HG02678 (cell line): ENCODE data around the gene FBLN1.
"Not testable (repeated sequence)": the region's sequence is repeated elsewhere in the genome, so short reads cannot be mapped to it uniquely, and the experiment has no call there.

ENCODE experiments used
- ATAC-seq: cut with Tn5 transposase; IDR thresholded peaks from one replicate; pipeline ENCODE4 v1.9.1; 2021; ENCODE audit warnings: mild to moderate bottlenecking, moderate library complexity; ENCODE audit not compliant: unreplicated experiment

Gene FBLN1

DNA sequence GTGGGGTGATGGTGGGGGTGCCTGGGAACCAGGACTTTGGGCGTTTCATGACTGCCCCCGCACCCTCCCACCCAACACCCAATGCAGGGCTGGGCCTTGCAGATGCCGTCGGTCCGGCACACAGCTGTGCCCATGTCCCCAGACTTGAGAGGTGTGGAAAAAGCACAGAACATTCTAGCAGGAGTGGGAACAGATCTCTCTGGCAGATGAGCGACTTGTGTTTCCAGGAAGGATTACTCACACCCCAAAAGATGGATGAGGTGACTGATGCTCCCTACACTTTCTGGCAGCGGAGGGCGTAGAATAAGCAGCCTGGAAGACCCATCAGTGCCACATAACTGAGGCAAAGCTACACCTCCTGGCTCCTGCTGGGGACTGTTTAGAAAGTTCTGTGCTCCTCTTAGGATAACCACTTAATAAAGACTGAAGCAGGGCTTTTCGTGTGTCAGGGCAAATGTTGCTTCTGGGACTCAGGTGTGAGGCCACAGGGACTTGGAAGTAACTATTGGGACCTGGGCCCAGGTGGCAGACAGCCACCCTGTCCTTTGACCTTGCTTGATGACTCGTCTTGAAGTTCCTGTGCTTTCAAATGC lies 24.2 kb downstream of the FBLN1 start:
- no peak for ATAC-seq

DNA sequence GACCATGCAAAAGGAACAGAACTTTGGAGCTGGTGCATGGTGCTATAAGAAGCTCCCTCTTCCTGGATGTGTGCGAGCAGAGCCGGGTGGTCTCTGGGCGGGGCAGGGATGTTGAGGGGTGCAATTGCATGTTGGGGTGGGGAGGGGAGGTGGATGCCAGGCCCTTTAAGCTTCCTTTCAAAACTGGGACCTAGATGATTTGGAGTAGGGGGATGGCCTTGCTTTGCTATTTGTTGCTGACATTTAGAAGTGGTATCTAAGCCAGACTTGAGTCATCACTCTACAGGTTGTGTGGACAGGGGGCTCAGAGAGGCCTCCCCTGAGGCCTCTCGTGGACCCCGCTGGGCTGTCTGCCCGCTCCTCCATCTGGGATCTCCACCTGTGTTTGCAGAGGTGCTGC lies 24.8 kb downstream of the FBLN1 start:
- ATAC-seq, result no peak

DNA sequence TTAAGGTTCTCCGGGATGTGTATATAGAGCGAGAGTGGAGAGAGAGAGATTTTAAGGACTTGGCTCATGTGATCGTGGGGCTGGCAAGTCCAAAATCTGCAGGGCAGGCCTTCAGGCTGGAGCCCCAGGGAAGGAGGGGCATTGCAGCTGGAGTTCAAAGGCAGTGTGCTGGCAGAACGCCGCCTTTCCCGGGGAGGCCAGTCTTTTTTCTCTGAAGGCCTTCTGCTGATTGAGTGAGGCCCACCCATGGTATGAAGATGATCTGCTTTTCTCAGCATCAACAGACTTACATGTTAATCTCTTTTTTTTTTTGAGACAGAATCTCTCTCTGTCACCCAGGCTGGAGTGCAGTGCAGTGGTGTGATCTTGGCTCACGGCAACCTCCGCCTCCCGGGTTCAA lies 25.4 kb downstream of the FBLN1 start:
- ATAC-seq, result no peak

DNA sequence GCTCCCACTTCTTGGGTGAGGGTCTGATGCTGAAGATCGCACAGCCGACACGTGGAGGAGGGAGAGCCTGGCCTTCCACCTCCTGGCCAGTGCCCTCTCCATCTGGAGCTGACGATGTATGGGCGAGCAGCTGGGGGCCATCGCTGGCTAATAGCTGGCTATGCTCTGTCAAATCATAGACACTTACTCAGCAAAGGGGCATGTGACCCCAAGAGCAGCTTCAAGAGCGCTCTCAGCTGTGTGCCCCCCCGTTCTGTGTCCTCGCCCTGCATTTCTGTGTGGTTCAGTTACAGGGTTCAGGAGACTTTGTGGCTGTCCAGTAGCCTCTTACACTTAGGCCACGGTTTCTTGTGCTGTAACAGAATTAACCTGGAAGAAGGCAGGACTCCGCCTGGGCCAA lies 26.4 kb downstream of the FBLN1 start:
- no peak for ATAC-seq

DNA sequence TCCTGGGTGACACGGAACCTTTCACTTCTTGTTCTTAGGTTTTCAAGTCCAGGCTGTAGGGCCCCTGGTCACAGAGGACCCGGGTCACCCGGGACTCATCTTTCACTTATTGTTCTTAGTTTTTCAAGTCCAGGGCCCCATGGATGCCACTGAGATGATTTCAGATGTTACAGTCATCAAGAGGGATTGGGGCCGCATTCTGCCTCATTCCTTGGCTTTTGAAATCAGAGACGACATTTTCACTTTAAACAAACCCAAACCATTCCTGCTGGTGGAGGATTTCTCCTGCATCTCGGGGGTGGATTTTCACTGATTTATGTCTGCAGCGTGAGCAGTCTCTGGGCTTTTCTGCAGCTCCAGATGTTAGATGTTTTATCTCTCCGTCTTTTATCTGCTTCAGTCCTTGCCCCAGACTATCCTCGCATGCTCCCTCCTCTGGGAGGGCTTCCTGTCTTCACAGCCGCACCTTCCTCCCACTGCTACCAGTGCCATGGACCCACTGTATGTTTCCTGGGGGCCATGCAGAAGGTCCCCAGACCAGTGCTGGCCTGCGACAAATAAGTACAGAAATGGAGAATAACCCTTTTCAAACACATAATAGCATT lies 27.4 kb downstream of the FBLN1 start:
- ATAC-seq, result no peak

DNA sequence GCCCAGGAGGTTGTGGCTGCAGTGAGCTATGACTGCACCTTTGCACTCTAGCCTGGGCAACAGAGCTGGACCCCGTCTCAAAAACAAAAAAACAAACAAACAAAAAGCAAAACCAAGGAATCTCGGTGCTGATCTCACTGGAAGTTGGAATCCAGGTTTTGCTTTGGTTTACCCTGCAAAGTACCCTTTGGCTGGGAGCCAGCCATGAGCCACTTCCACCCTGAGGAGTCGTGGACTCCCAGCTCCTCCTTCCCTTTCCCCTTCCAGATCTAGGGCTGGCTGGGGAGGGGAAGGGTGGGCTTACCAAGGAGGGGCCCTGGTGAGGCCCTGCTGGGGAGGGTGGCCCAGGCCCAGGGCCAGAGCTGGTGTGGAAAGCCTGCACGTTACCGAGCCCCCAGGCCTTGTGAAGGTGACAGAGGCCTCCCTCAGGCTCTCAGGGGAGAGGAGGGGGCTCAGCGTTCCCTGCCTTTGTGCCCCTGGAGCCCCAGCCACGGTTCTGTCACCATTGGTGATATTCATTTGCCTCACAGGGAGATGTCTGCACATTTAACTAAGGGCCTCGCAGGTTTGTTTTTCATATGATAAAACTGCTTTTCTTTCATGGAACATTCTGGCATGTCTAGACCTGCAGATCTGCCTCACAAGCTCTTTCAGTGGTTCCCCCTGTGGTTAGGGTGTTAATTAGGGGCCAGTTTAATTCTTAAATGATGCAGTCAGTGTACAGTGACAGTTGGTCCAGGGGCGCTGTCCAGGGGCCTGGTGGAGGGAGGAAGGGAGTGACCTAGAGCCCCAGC lies 29.0 kb downstream of the FBLN1 start:
- no peak for ATAC-seq

DNA sequence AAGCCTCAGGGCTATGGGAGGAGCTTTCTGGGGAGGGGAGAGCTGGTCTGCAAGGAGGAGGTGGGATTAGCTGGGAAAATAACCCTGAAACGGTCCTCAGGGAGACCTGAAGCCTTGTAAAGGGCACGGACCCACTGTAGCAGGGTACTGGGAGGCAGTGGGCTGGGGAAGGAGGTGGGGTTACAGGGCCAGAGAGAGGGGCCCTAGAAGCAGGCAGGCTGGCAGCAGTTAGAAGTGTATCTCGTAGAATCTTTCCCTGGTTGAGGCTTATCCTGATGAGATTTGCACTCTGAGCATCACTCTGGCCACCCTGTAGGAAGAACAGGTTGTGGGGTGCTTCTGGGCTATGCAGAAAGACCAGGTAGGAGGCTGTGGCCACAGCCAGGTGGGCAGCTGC lies 29.6 kb downstream of the FBLN1 start:
- ATAC-seq, result no peak

DNA sequence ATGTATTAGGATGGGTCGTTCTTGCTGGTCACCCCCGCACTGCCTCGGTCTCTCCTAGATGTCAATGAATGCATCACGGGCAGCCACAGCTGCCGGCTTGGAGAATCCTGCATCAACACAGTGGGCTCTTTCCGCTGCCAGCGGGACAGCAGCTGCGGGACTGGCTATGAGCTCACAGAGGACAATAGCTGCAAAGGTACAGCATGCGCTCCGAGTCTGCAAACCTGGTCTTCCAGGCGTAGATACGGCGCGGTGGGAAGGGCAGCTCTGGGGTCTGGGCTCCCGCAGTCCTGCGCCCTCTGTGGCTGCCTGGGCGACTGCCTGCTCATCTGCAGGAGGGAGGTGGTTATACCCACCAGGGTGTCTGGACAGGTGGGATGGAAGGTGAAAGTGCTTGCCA lies 31.0 kb downstream of the FBLN1 start:
- no peak for ATAC-seq

DNA sequence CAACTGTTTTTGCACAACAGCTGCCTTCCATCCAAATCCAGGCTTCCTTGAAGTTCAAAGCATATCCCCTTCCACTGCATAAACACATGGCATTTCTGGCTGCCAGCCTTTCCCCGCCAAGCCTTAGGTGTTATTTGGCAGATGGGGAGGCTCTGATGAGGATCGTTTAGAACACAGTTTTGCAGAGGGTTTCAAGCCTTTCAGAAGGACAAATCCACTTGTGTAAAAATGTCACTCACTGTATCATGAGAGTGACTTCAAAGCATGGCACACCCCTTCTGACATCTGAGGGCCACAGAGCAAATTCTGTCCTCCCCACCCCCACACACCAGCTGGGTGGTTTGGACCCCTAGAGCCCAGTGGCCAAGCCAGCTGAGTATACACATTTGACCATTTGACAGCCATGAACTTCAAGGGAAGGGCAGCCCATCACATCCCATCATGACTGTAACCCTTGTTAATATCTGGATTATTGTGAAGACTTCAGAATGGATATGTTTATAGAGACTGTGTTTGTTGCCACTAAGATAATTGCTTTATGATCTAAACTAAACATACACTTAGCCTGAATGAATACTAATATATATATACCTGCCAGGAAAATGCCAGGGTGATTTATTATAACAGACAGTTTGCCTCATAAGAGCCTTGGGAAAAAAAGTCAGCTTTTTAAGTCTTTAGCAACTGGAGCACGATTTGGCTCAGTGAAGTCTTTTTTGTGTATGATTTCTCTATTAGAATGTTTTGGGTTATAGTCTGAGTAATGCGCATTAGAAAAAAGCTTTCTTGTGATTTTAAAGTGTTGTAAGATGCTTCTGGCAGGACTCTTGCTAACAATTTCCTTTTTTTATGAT lies 31.9 kb downstream of the FBLN1 start:
- ATAC-seq, result no peak

DNA sequence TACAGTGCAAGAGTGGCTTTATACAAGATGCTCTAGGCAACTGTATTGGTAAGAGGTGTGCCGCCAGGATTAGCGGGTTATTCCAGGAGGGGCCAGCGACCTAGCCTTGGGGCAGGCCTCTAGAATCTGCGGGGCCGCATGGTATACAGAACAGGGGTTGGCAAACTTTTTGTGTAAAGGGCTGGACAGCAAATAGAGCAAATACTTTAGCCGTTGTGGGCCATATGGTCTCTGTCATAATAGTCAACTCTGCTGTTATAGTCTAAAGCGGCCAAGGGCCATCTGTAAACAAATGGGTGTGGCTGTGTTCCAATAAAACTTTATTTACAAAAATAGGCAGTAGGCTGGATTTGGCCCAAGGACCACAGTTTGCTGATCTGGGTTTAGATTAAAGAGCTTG lies 32.6 kb downstream of the FBLN1 start:
- ATAC-seq, result no peak

DNA sequence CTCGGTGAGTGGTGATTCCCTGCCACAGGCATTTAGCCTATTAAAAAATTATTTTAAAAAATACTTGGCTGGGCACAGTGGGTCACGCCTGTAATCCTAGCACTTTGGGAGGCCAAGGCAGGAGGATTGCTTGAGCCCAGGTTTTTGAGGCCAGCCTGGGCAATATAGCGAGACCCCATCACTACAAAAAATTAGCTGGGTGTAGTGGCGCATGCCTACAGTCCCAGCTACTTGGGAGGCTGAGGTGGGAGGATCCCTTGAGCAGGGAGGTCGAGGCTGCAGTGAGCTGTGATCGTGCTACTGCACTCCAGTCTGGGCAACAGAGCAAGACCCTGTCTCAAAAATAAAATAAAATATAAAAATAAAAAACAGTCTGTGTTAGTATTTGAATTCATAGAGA lies 33.2 kb downstream of the FBLN1 start:
- not testable (repeated sequence) for ATAC-seq

DNA sequence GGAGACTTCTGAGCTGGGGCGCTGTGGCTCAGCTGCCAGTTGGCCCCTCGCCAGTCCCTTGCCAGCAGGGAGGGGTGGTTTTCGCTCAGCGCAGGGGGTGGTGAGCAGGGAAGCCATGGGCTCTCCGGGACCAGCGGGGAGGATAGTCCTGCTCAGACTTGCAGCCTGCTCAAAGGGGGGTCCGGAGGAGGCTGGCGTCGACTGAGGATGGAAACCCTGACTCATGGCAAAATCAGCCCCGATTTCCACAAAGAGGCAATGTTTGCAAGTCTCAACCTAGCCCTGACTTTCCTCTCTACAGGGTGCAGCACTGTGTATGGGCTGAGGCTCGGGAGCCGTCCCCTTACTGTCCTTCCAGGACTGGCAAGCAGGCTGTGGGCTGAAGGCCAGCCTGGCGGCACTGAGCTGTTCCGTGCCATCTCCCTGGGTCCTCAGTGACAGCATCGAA lies 35.1 kb downstream of the FBLN1 start:
- ATAC-seq, result no peak

DNA sequence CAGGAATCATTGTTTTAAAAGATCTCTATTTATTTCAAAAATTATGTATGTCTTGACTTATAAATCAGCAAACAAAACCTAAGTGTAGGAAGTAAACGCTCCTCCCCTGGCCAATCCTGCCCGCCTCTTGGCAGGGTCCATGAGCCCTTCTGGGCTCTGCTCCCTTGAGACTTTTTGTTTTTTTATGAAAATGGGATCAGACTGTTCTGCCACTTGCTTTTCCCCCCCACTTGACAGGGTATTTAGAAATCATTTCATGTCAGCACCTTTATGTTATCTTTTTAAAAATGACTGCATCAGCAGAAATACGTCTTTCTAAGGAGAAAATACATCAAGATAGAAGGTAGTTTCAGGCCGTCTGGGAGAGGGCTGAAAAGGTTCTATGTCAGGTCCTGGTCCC lies 35.6 kb downstream of the FBLN1 start:
- ATAC-seq, result no peak

DNA sequence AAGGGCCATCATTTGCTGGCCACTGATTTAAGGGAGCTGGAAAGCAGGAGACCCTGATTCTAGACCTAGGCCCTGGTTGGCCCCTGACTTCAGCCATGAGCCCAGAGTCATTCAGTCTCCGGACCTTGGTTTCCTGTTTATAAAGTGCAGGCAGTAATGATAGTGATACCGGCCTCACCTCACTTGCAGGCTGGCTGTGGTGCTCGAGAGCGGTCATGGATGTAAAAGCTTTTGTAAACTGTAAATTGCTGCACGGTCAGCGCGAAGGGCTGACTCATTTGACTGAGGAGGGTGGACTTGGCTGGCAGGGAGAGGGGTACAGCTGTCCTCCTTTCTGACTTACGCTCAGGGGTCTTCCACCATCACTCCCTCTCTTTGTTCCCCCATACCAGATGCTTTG lies 37.4 kb downstream of the FBLN1 start:
- no peak for ATAC-seq

DNA sequence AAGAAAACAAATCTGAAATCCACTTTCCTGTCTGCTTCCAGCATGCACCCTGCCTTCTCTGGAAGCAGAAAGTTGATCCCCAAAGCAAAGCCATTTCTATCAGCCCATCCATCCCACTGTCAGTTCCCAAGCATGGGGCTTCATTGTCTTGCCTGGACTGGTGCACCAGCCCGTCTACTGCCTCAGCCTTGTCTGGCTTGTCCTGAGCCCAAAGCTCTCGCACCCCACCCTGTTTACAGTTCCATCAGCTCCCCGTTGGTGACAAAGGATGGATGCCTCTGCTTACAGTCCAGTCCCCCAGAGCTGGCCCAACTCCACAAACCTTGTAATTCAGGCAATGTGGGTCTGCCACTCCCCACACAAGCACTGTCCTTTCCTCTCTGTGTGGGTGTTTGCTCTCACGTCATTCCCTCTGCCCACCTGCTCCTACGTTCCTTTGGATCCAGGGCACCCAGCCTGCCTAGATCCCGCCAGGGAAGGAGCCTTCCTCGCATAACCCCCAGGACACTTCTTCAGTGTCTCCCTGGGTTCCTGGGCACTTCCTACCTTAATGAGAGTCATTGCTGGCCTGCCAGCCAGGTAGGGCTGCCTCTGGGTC lies 38.8 kb downstream of the FBLN1 start:
- no peak for ATAC-seq

DNA sequence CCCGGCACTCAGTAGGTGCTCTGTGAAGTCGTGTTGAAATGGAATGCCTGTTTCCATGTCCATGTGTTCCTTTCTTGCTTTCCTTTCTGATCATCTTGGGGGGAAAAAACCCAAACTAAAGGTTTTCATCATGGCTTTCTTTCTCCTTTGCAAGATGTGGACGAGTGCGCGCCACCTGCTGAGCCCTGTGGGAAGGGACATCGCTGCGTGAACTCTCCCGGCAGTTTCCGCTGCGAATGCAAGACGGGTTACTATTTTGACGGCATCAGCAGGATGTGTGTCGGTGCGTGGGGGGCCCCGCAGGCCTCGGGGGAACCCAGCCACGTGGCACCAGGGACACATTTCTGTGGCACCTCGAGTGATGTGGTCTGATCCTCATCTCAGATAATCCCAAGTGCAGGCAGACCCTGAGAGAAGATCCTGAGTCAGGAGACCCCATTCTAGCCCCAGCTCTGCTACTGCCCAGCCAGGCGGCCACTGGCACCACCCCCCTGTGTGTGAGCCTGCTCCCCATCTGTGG lies 39.4 kb downstream of the FBLN1 start:
- no peak for ATAC-seq

DNA sequence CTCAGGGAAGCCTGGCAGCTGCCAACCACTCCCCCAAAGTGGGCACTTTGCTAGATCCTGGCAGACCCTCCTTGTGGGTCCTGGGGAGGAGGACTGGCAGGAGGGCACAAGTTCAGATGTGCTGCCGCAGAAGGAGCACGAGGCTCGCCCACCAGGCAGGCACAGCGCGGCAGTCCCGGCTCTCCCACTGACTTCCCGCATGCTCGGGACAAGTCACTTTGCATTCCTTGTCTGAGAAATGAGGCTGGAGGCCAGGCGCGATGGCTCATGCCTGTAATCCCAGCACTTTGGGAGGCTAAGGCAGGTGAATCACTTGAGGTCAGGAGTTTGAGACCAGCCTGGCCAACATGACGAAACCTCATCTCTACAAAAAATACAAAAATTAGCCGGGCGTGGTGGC lies 40.1 kb downstream of the FBLN1 start:
- not testable (repeated sequence) for ATAC-seq

DNA sequence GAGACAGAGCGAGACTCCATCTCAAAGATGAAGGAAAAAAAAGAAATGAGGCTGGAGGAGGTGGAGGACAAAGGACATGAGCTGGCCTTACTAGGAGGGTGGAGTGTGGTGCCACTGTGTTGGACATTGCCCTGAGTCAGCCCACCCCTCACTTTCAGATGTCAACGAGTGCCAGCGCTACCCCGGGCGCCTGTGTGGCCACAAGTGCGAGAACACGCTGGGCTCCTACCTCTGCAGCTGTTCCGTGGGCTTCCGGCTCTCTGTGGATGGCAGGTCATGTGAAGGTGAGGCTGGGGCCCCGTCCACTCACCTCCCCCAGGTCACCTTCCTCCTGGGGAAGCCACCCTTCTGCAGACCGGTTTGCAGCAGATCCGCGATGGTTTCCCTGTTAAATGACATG lies 40.6 kb downstream of the FBLN1 start:
- no peak for ATAC-seq

DNA sequence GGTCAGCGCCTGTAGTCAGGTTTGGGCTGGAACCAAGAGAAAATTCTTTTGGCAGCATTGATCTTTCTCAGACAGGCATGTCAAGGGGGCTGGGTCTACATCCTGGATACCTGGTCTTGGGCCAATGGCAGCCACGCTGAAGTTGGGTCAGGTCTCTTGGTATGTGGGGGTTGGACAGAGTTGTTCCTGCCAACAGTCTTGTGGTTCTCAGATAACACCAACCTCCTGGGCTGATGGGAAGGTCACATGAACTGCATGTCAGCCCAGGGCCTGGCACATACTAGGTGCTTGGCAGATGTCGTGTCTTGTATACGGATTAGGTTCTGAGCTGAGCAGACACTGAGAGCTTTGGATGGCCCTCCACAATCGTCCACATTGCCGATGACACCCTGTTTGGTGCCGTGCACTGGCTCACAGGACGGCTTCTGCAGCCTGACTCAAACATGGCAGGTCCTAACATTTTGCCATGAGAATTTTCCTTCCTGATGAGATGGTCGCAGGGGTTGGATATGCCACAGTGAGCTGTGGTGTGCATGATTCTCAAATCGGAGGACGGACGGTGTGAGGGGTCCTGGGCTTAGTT lies 42.0 kb downstream of the FBLN1 start:
- ATAC-seq, result no peak

DNA sequence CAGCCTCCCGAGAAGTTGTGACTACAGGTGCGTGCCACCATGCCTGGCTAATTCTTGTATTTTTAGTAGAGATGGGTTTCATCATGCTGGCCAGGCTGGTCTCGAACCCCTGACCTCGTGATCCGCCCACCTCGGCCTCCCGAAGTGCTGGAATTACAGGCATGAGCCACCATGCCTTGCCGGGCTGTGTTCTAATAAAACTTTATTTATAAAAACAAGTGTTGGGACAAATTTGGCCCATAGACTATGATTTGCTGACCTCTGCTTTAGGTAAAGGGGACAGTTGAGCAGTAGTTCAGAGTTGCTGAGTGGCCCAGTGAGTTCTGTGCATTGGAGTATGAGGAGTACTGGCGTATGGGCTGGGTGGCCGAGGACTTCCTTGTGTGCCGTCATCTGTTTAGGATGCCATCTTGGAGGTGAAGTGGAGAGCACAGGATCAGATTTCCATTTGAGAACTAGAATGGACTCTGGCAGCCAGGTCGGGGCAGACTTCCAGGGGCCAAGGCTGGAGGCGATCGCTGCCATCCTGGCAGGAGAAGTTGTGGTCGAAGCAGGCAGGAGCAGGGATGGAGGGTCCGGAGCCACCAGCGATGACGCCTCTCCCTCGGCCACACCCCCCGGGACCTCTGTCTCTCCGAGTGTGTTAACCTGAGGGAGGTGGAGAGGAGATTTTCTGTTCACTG lies 43.8 kb downstream of the FBLN1 start:
- ATAC-seq, result no peak
